NCI-H2081 treated with DMSO at 0.1 percent for 48 hours (cell line): Measurements from ENCODE around the gene CNTFR.
"Not testable (repeated sequence)": the region's sequence is repeated elsewhere in the genome, so short reads cannot be mapped to it uniquely, and the experiment has no call there.

ENCODE experiments used
- DNase-seq: peaks from one replicate; lab custom pipeline; 2025; lab: John Stamatoyannopoulos, UW

Gene CNTFR

DNA sequence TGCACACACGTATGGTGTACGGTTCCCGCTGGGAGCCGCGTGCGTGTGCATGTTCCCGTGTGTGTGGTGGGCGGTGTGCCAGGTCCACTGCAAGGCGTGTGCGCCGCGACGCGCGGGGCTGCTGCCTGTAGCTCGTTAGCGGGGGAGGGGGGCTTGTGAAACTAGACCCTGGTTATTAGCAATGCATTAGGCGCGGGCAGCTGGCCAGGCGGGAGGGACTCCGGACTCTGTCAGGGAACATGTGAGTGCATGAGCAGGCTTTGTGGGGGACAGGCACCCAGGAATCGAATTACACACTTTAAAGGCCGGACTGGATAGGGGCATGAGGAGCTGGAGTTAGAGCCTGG is 34.5 kb downstream of the CNTFR start:
- DNase-seq = no peak

DNA sequence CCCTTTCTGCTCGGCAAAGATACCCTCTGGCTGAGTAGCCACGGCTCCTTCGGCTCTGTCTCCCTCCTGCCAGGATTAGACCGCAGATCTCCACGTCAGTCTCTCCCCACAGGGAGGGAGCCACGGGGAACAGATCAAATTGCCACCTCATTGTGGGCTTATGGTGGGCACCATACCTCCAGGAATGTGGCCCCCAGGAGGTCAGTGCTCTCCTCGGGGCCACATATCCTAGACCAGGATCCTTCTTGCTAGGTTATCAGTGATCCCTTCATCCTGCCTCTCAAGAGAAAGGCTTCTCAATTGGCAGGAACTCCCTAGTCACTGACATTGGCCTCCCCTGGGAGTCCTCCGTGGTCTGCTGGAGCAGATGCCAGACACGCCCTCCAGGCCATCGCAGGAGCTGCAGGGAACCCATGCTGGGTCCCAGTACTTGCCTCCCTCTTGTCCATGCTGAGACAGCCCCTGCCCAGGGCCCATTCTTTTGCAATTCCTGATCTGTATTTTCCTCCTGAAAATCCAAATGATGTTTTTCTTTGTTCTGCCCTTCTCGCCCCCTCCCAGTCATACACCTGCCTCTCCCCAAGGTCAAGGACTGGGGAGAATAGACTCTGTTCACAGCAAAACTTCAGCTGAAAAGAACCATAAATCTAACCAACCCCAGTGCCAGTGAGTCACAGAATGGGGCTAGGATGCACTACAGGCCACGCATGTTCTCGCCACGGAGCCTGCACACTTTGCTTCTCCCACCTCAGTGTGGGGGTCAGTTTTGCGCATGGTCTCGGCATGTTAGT is 35.1 kb downstream of the CNTFR start:
- no peak for DNase-seq

DNA sequence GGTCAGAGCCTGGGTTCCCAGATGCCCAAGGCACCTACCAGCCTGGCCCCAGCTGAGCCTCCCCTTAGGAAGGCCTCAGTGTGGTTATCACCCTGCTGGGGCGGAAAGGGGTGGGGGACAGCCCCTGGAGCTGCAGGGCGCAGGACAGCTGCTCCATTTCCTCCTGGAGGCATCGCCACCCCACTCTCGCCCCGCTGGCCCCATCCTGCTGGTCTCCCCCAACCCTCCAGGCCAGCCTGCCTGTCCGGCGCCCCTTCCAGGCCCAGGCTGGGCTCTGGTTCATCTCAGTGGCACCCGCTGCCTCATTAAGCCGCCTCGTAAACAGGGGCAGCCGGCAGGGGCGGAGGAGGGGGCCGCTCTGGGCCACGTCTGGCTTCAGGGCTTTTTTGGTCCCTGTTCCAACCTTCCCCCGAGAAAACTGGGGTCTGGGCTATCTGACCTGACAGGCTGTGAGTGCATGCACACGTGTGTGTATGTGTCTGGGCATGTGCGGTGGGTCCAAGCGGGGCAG is 36.0 kb downstream of the CNTFR start:
- DNase-seq = no peak

DNA sequence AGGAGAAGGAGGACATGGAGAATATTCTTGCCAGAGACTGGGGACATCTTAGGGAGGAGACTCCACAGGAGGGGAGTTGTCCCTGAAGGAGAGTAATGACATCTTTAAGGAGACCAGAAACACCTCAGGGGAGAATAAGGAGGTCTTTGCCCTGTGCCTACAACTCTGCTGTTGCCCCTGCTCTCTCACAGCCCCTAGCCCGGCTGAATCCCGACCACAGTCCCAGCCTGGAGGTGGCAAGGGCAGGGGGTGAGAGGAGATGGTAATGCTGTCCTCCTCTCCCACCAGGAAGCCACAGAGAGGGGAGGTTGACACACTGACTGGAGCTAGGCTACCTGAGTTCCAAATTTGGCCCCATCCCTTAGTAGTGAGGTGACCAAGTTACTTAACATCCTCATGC is 36.5 kb downstream of the CNTFR start:
- DNase-seq = no peak

DNA sequence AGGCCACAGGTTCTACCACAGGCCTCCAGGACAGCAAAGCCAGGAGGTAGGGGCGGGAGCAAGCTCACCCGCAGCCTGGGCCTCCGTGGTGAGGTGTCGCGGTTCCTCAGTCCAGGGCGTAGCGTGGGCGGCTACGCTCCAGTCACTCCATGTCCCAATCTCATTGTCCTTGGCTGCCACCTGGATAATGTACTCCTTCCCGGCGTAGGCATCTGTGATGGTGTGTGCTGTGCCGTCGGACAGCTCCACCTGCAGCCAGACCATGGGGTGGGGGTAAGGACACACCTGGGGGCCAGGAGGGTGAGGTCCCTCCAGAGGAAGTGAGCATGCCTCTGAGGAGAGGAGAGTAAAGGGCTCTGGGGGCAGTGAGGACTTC is 36.9 kb downstream of the CNTFR start:
- DNase-seq = no peak

DNA sequence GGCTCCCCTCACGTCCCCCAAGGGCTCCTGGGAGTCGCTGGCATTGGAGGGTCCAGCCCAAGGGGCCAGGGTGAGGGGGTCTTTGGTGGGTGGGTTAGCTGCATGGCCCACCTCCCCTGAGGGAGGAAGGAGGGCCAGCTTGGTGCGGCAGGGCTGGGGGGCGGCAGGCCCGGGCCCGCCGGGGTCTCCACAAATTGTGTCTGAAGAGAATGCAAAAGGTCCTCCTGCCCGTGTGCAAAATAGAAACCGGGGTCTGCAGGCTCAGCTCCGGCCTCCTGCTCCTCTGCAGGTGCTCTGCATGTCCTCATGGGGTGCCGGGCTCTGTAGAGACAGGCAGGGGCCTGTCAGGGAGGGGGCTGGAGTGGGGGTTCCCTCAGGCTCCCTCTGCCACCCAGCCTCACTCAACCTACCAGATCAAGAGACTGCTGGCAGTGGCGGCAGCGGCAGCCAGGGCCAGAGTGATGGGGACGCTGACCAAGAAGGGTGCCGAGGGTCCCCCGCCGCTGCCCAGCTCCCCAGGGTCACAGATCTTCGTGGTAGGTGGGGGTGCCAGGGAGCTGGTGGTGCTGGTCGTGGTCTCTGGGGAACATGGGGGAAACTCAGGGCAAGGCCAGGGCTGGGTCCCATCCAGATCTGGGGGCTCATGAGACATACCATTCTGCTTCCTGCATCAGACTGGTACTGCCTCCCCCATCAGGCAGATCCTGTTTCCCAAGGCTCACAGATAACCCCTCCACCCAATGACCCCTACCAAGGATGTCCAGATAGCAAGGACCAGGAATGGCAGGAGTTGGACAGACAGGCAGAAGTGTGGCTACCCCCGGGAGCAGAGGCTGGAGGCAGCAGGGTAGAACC is 37.5 kb downstream of the CNTFR start:
- no peak for DNase-seq

DNA sequence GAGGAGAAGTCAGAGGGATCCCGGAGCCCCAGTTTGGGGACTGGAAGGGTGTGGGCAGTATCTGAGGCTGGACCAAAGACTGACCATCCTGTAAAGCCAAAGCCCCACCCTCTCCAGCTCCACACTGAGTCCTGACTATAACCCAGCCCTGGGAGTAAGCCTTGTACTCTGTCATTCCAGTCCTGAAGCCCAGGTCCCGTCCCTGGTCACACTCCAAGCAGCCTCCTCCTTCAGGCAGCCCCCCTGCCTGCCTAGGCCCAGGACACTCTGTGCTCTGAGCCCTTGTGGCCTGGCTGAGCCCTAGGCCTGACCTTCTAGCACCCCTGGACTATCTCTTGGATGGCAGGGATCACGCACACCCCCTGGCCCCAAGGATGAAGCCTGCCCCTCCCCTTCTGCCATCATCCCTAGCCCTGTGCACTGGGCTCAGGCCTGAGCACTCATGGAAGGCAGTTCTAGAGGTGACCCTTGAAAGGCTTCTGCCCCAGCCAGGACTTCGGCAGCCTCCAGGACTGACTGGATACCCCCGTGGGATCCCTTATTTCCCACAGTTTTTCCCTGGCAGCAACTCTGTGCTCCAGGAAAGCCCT is 38.7 kb downstream of the CNTFR start:
- no peak for DNase-seq

DNA sequence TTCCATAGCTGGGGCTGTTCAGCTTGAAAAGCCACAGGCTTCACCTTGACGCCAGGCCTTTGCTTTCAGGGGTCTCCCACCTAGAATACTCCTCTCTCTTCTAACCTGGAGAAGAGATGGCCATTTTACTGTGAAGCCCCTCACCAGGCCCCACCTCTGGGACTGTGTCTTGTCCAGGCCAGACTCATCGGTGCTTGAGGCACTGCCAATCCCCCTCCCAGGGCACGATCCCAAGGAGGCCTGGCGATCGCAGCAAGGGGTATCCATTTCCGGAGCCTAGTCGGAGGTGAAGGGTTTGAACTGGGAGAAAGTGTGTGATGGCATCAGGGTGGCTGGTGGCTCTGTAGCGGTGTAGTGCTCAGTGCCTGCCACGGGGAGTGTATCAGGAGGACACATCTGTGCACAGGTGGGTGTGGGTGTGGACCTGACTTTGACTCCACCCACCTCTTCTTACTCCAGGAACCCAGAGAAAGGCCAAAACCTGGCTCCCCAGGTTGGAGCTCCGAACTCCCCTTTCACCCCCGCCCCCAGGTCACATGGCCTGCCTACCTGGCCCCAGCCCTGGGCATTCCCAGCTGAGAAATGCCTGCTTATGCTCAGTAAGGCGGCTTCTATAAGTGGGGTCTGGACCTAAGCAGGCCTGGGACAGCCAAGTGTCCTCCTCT is 39.4 kb downstream of the CNTFR start:
- no peak for DNase-seq

DNA sequence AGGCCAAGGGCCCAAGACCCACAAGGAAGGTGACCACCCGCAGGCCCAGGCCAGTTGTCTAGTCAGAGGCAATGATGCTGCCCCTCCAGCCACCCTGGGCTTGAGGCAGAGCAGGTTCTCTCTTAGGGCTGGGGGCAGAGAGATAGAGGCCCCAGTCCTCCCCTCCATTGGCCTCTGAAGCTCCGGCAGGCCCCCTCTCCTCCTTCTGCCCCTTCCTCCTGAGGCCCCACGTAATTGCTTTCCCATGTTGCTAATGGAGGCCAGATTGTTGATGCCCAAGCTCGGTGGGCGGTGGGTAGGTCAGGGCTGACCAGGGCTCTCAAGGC is 40.2 kb downstream of the CNTFR start:
- DNase-seq = no peak

DNA sequence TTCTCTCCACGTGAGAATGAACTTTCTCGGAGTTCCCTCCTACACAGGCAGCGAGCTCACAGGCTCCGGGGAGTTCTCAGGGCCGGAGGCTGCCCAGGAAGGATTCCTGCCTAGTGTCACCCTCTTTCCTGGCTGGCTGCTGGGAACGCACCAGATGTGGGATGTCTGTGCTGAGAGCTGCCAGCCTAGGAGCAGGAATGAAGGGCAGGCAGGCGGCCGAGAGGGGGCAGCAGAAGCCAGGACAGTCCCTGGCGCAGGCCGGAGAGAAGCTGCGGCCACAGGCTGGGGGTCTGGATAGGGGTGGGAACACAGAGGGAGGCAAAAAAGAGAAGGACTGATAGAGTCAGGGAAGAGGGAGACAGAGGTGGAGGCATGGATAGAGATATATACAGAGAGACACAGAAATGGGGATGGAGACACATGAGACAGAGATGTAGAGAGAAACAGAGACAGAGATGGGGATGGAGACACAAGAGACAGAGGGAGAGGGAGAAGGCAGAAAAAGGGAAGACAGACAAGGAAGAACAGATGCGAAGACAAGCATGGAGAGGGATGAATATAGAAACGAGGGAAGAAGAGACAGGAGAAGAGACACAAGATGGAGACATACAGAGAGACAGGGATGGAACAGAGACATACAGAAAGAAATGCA is 41.4 kb downstream of the CNTFR start:
- no peak for DNase-seq

DNA sequence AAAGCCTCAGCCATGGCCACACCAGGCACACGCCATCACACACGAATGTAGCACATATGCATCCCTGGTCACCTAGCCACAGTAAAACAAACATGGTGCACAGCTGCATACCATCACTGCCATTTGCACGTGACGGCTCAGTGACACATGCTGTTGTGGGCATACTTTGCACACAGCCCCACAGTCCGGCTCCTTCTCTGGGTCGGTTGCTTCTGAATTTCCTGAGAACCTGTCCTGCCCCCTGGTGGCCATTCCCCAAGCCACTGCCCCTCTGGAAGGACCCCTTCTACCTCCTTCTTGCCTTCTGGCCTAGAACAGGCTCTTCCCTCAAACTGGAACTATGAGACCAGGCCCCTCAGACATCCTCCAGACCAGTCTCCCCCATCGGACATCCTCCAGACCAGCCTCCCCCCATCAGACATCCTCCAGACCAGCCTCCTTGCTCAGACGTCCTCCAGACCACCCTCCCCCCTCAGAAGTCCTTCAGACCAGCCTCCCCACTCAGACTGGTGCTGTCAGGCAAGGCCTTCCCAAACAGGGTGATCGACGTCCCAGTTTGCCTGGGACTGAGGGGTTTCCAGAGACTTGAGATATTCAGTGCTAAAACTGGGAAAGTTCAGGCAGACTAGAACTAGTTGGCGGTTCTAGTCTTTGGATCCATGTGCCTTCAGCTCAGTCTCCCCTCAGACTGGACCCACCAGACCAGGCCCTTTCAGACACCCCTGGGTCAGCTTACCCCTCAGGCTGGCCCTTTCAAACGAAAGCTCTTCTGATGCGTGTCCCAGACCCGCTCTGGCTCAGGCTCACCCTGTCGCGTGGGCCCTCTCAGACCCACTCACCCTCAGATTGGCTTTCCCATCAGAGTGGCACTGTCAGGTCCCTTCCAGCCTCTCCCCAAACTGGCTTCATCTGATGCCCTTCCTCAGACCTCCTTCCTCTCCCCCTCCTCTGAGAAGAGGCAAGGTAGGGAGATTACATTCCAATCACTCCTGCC is 42.4 kb downstream of the CNTFR start:
- DNase-seq = no peak

DNA sequence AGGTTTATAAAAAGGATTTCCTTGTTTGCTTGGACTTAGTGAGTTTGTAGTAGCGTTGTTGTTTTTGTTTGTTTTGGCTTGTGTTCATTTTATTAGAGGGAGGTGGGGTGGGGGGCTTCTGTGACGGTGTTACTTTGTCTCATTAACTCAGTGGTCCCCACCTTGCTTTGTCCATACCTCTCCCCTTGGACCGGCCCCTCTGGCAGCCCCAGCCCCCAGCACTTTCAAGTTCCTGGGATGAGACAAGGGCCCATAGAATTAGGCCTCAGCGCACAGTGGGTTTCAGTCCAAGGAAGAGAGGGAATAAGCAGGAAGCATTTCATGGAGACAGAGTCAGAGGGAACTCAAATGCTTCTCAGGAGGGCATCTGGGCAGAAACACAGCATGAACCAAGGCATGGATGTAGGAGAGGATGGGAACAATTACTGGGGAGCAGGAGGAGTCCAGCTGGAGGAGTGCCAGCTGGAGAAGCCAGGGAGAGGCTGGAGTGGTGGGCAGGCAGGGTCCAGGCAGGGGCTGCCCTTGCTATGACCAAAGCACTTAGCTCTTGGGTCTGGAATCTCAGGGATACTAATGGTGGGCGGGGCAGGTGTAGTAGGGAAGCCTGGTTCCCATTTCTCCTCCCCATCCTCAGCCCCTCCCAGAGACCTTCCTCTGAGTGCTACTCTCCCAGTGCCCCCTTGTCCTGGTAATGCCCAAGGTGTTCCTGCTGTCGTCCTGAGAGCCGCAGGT is 43.3 kb downstream of the CNTFR start:
- no peak for DNase-seq

DNA sequence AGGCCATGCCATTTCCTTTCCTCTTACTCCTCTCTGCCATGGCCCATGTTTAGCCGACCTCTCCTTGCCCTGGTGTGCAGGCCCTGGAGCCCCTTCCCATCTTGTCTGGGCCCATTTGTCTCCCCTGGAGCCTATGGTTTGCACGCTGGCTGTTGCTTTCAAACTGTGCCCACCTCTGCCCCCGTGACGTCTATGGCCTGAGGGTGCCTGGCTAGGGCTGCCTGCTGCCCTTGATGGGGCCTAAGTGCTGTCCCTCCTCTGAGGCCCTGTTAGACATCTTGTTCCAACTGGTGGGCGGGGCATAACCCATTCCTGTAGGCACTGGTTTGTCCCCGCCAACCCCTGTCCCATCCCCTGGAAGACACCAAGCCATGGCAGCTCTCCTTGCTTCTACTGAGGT is 44.0 kb downstream of the CNTFR start:
- DNase-seq = no peak

DNA sequence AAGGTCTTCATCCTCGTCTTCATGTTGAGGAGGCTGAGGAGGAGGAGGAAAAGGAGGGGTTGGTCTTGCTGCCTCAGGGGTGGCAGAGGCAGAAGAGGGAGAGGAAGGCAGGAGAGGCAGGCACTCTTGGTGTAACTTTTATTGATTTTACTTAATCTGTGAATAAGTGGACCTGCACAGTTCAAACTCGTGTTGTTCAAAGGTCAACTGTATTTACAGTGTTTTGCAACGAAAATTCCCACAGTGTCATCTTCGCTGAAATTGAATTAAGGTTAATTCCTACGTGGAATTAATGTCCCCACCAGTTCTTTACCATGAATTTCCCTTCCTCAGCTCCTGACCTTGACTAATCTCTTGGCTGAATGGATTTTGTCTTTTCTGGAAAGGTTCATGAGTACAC is 45.5 kb downstream of the CNTFR start:
- no peak for DNase-seq

DNA sequence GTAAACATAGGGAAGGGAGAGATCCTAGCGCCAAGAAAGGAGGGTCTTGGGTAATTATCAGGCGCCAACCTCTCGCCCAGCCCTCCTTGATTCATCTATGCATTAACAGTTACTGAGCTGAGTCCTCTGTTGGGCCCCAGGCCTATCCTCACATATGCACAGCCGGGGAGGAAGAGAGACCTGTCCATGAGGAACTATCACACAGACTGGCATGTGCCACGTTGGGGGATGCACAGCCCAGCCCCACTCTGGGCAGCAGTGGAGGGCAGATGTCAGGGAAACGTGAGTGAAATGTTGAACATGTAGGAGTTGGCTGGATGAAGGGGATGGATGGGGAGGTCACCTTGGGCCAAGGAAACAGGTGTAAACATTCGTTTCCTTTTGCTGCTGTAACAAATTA is 48.0 kb downstream of the CNTFR start:
- DNase-seq = no peak

DNA sequence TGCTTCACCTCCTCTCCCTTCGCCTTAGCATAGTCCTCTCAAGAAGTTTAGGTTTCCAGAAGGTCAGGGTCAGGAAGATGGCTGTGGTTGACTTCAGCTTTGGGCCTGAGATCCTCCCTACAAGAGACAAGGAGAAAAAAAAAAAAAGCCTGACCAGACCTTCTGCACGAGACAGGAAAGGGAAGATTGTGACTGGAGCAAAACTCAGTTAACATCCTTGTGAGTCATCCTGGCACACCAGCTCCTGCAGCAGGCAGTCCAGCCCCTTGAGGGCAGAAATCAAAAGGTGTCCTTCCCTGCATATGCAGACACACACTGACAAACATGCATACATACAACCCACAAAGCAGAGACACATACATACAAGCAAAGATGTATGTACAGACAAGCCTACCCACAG is 48.7 kb downstream of the CNTFR start:
- DNase-seq = no peak

DNA sequence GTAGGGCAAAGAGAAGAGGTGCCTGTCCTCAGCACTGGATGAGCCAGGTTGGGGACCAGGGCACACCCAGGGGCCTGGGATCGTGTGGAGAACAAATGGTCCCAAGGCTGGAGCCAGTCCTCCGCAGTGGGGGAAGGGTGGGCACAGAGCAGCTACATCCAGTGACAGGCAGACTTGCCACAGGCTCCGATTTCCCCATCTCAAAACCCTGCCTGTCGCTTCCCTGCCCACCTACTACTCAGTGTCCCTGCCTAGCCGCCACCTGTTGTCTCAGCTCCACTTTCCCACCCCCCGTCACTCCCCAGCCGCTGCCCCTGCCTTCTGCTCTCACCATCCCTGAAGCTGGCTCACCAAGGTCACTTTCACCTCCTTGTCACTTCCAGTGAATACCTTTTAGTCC is 52.8 kb downstream of the CNTFR start:
- no peak for DNase-seq

DNA sequence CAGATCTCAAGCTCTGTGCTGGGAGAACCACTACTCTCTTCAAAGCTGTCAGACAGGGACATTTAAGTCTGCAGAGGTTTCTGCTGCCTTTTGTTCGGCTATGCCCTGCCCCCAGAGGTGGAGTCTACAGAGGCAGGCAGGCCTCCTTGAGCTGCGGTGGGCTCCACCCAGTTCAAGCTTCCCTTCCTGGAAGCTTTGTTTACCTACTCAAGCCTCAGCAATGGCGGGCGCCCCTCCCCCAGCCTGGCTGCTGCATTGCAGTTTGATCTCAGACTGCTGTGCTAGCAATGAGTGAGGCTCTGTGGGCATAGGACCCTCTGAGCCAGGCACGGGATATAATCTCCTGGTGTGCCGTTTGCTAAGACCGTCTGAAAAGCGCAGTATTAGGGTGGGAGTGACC is 57.5 kb downstream of the CNTFR start:
- not testable (repeated sequence) for DNase-seq

DNA sequence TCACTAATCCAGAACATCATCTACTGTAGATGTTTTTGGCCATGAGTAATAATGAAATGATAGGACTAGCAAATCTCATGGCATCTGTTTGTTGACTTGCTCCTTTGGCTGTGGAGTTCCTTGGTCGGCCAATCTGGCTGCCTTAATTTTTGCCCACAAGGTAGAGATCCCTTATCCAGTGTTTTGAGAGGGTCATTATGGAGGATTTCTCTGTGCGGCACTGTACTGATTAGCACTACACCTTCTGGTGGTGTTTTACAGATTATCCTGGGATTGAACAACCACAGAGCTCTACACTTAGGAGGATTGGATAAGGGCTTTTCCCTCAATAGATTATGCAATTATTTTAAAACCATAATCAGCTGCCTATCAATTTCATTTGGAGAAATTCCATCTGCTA is 63.5 kb downstream of the CNTFR start:
- DNase-seq = no peak

DNA sequence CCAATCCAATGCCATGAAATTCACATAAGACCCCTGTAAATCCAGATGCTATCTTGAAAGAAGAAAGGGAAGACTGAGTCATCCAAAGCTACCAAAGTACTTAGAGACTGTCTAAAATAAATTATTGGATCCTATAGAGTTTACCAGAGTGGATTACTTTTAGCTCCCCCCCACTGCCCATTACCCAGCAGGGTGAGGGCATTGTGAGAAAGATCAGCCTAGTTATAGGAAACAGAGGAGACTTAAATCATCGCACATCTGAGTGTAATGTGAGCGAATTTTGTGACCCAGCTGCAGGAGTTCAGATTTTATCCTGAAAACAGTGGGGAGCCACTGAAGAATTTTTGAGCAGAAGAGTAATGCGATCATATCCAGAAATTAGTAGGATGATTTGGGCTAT is 65.2 kb downstream of the CNTFR start:
- DNase-seq = no peak
